OCI-LY7 (cell line): Measurements from ENCODE around the gene TSEN15. TPM values are rescaled to one million over a fixed set of nuclear protein-coding genes. Genes with fewer than 3 reads are reported as not detected.

ENCODE experiments used
- BruUV-seq: library from RNA; stranded (reverse); fragments of 400-500 nt; replicated peaks from 2 replicates; lab custom pipeline; 2021; lab: Mats Ljungman, UMichigan
- CTCF ChIA-PET: fragments of 300-600 bp; sonication (Branson Sonifier 250); formaldehyde crosslinking; loops from one replicate; lab custom pipeline; 2022; ENCODE audit warnings: antibody characterized with exemption; ENCODE audit not compliant: unreplicated experiment; lab: Charles Lee
- POLR2A ChIA-PET: fragments of 300-600 bp; sonication (Branson Sonifier 250); formaldehyde crosslinking; loops from one replicate; lab custom pipeline; 2022; ENCODE audit warnings: antibody characterized with exemption; lab: Charles Lee
- DNase-seq: peaks from one replicate; pipeline ENCODE4 v3.0.0-alpha.2; 2015; ENCODE audit warnings: low spot score
- H2AFZ ChIP-seq: fragments of 200-600 bp; sonication (generic), shearing (Covaris generic); 2 replicates; pipeline ENCODE4 v1.6.1; 2014; ENCODE audit warnings: mild to moderate bottlenecking, antibody characterized with exemption, low read length, moderate library complexity
- H3K27ac ChIP-seq: fragments of 200-600 bp; sonication (generic); 2 replicates; pipeline ENCODE4 v1.5.1; 2014; ENCODE audit warnings: mixed run types, low read depth, mild to moderate bottlenecking, moderate library complexity, low read length, inconsistent platforms; ENCODE audit not compliant: poor library complexity, severe bottlenecking
- H3K36me3 ChIP-seq: fragments of 200-600 bp; sonication (generic); 2 replicates; pipeline ENCODE4 v1.6.1; 2014; ENCODE audit warnings: mild to moderate bottlenecking, antibody characterized with exemption, low read length, moderate library complexity, mixed read lengths; ENCODE audit not compliant: insufficient read depth
- H3K4me1 ChIP-seq: fragments of 200-600 bp; sonication (generic); 2 replicates; pipeline ENCODE4 v1.5.1; 2014; ENCODE audit warnings: mild to moderate bottlenecking, low read length; ENCODE audit not compliant: insufficient read depth, poor library complexity, severe bottlenecking
- H3K4me2 ChIP-seq: fragments of 200-600 bp; sonication (generic); 2 replicates; pipeline ENCODE4 v1.6.1; 2014; ENCODE audit warnings: mild to moderate bottlenecking, low read length
- H3K4me3 ChIP-seq: fragments of 200-600 bp; sonication (generic); 2 replicates; pipeline ENCODE4 v1.5.1; 2014; ENCODE audit warnings: mild to moderate bottlenecking, low read depth, low read length; ENCODE audit not compliant: poor library complexity, severe bottlenecking
- H3K79me2 ChIP-seq: fragments of 200-600 bp; sonication (generic); 2 replicates; pipeline ENCODE4 v1.6.1; 2016; ENCODE audit warnings: low read depth, mild to moderate bottlenecking, low read length, moderate library complexity, mixed read lengths; ENCODE audit not compliant: insufficient read depth
- H3K9me2 ChIP-seq: fragments of 200-600 bp; sonication (generic); 2 replicates; pipeline ENCODE4 v1.6.1; 2016; ENCODE audit warnings: mild to moderate bottlenecking, low read length, mixed read lengths; ENCODE audit not compliant: insufficient read depth
- H3K9me3 ChIP-seq: fragments of 200-600 bp; sonication (generic); 2 replicates; pipeline ENCODE4 v1.6.1; 2014; ENCODE audit warnings: mild to moderate bottlenecking, mixed run types, low read length, mixed read lengths
- H4K20me1 ChIP-seq: fragments of 200-600 bp; sonication (generic); 2 replicates; pipeline ENCODE4 v1.6.1; 2014; ENCODE audit warnings: mild to moderate bottlenecking, antibody characterized with exemption, low read length, moderate library complexity, mixed read lengths; ENCODE audit not compliant: insufficient read depth
- CTCF ChIP-seq: fragments of 200-600 bp; sonication (generic); conservative IDR thresholded peaks from 2 replicates; pipeline ENCODE4 v1.5.1; 2014; ENCODE audit warnings: mild to moderate bottlenecking, antibody characterized with exemption, low read length, moderate library complexity, mixed read lengths
- EZH2phosphoT487 ChIP-seq: fragments of 200-600 bp; sonication (generic); IDR thresholded peaks from 2 replicates; pipeline ENCODE4 v1.6.1; 2018; ENCODE audit warnings: low read depth, borderline replicate concordance, mild to moderate bottlenecking, mixed run types, antibody characterized with exemption, low read length, moderate library complexity, mixed read lengths
- intact Hi-C: fragments of 100-400 bp; cut with micrococcal nuclease; formaldehyde crosslinking; loops from one replicate; pipeline ENCODE4 v1.10.0; 2022; ENCODE audit not compliant: unreplicated experiment
- total RNA-seq, 2 experiments: library from RNA; depleted of rRNA in 1 of 2; stranded (reverse); fragments of >200 nt in 1 of 2; shearing (Covaris generic) in 1 of 2; gene quantifications; 2 replicates each; pipeline ENCODE4 v1.2.3, GENCODE V29; 2014 to 2022

The TSEN15 gene
- total RNA-seq, 2 experiments from 2014 or later, result 42.5 to 45.1 TPM

- no peaks in the 10 kb centered on the region for H4K20me1 ChIP-seq
- no peaks in the 10 kb centered on the region for H3K4me1 ChIP-seq
- ChIA-PET POLR2A (no interaction called here), CTCF (no interaction called here)
- no peaks in the 10 kb centered on the region for H3K36me3 ChIP-seq
- TF ChIP-seq CTCF (no peak), EZH2phosphoT487 (no peak)
- no peak overlapping the region for H2AFZ ChIP-seq
- H3K9me2 ChIP-seq, result no peaks in the 10 kb centered on the region
- no TSS peak for BruUV-seq
- H3K4me2 ChIP-seq, result no peak overlapping the region
- H3K4me3 ChIP-seq, result no peak overlapping the region
- no peak overlapping the region for H3K27ac ChIP-seq
- H3K9me3 ChIP-seq, result no peaks in the 10 kb centered on the region
- no peak for DNase-seq
- intact Hi-C loops, result no loop called here
- no peaks in the 10 kb centered on the region for H3K79me2 ChIP-seq
Observed at GRCh38 chr1:184017306-184017705, 34.2 kb upstream of the TSEN15 start.

- no peak overlapping the region for H3K27ac ChIP-seq
- TF ChIP-seq EZH2phosphoT487 (no peak), CTCF (no peak)
- H3K4me1 ChIP-seq, result no peaks in the 10 kb centered on the region
- BruUV-seq, result no TSS peak
- no peak overlapping the region for H3K4me3 ChIP-seq
- CTCF ChIA-PET, result no interaction called here
- H3K79me2 ChIP-seq, result no peaks in the 10 kb centered on the region
- no peaks in the 10 kb centered on the region for H3K36me3 ChIP-seq
- POLR2A ChIA-PET, result no interaction called here
- no peaks in the 10 kb centered on the region for H4K20me1 ChIP-seq
- no peaks in the 10 kb centered on the region for H3K9me2 ChIP-seq
- intact Hi-C loops, result no loop called here
- H3K9me3 ChIP-seq, result no peaks in the 10 kb centered on the region
- H3K4me2 ChIP-seq, result no peak overlapping the region
- DNase-seq, result no peak
- no peak overlapping the region for H2AFZ ChIP-seq
Observed at GRCh38 chr1:184018622-184019021, 32.9 kb upstream of the TSEN15 start.

GRCh38 chr1:184019069-184019468 is 32.5 kb upstream of the TSEN15 start:
- TF ChIP-seq CTCF (no peak), EZH2phosphoT487 (no peak)
- Histone ChIP-seq H3K4me3 (no peak overlapping the region), H3K4me1 (no peaks in the 10 kb centered on the region), H3K27ac (no peak overlapping the region), H3K4me2 (no peak overlapping the region), H4K20me1 (no peaks in the 10 kb centered on the region), H3K36me3 (no peaks in the 10 kb centered on the region), H3K9me2 (no peaks in the 10 kb centered on the region), H3K79me2 (no peaks in the 10 kb centered on the region), H2AFZ (no peak overlapping the region), H3K9me3 (no peaks in the 10 kb centered on the region)
- CTCF ChIA-PET, result no interaction called here
- BruUV-seq, result no TSS peak
- POLR2A ChIA-PET, result no interaction called here
- intact Hi-C loops, result no loop called here
- DNase-seq, result no peak
